H54 (cell line): ENCODE data around the gene ODF2L.
"Not testable (repeated sequence)": the region's sequence is repeated elsewhere in the genome, so short reads cannot be mapped to it uniquely, and the experiment has no call there.

ENCODE experiments used
- DNase-seq: peaks from one replicate; pipeline ENCODE4 v3.0.0; 2011; ENCODE audit warnings: low spot score, mixed read lengths; ENCODE audit not compliant: insufficient read length
- FAIRE-seq: peaks from 3 replicates; lab custom pipeline; 2011; peaks lifted over from hg19 to GRCh38; lab: Jason Lieb, UNC
- POLR2A ChIP-seq: IDR thresholded peaks from 2 replicates; pipeline ENCODE4 v1.6.1; 2011; ENCODE audit warnings: low read depth, mild to moderate bottlenecking, low read length

ODF2L gene

DNA sequence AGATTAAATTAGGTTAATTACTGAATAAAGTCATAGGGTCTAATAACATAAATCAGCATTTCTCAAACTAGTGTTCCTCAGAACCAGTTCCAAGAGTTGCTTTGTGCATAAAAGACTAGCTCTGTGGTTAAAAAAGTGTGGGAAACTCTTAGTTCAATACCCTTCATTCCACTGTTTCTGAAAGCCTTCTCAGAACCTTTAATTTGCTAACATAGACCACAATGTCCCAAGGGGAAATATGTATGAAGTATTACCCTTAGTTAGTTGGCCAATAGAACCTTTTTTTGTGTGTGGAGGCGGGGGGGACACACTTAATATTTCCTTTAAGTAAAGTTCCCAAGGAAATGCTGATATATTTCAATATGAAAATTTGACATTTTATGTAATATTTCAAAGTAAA lies 20.4 kb downstream of the ODF2L start:
- TF ChIP-seq POLR2A = no peak
- DNase-seq = no peak
- FAIRE-seq = no peak

DNA sequence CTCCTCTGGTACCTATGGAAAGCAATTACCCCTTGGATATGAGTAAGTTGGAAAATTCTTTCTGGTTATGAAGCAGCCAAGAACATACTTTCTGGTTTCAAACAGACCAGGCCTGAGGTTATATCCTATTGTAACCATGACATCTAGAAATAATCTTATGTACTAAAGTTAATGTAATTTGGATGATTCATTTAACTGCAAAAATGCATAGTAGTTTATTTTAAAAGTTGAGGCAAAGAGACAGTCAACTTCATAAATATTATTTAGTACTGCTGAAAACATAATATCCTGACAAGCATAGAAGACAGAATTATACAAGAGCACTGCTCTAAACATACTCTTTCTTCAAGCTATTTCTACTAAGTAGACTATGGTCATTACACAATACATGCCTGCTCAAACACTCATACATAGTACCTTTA lies 25.5 kb downstream of the ODF2L start:
- no peak for TF ChIP-seq POLR2A
- FAIRE-seq = no peak
- no peak for DNase-seq

DNA sequence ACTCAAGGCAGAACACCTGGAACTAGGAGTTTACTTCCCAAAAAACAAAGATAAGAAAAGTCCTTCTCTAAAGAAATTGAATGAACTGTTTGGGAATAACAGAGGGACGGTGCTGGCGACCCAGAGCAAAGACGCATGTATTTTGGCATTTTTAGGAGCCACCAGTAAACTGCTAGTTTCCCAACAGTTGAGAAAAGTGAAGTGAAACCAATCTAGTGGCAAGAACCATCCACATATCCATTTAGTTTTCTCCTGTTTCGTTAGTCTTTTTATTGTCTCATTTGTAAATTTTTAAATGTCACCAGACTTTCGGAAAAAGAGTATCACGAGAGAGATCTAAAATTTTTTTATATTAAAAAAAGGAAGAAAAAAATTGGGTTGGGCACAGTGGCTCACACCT lies 30.2 kb downstream of the ODF2L start:
- DNase-seq (no peak), FAIRE-seq (no peak)
- no peak for TF ChIP-seq POLR2A

DNA sequence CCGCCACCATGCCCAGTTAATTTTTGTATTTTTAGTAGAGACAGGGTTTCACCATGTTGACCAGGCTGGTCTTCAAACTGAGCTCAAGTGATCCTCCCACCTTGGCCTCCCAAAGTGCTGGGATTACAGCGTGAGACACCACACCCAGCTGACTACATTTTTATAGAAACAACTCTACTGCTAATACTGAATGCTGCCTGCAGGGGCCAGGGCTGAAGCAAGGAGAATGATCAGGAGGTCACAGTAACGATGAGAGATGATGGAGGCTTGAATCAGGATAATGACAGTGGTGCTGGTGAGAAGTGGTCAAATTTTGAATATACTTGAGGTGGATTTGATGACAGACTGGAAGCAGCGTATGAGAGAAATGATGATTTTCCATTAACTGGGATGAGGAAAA lies 33.3 kb downstream of the ODF2L start:
- DNase-seq = no peak
- FAIRE-seq = no peak
- no peak for TF ChIP-seq POLR2A

DNA sequence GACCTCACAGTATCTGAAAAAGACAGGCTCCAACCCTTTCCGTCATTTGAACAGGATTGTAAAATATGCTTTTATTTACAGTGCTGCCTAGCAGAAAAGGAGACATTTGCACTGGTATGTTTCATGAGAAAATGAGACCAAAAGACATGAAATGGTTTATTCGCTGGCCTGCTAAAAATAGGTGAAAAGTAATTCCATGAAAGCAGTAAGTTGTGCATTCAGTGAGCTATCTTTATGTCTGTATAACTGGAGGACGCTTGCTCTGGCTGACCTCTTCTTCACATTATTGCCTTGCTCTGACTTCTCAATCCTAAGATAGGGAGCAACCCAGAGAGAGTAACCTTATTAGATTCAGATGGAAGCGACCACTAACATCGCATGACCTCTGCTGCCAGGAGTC lies 38.3 kb downstream of the ODF2L start:
- no peak for TF ChIP-seq POLR2A
- FAIRE-seq (no peak), DNase-seq (no peak)

DNA sequence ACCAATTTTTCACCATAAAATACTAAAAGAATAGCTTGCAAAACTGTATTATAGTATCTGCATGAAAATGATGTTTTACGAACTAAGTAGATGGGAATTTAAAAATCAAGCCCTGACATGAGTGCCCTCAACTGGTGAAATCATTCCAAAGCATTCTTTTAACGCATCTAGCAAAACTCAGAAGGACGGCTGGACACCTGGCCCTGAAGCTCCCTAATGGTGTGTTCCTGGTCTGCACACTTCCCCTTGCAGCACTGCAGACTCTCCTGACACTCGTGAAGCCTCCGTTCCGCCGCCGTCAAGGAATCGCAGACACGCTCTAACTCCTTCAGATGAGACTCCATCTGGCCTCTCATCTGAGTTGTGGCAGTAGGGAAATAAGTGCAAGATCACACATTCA lies 39.9 kb downstream of the ODF2L start:
- no peak for DNase-seq
- no peak for TF ChIP-seq POLR2A
- no peak for FAIRE-seq

DNA sequence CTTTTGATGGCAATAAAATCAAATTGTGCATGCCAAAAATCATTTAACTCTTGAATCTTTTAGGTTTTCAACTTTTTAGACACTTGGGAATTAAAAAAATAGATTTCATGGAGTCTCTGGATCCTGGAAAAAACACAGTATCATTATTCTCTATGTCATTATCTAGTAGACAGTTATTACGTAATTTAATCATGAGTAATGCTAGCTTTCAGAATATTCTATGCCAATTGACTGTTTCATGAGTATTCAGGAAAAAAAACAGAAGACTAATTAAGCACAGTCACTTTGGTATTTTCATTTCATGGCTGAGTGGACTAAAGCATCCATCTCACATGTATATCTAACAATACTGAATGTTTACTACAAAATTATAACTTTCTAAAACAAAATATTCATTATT lies 44.0 kb downstream of the ODF2L start:
- DNase-seq (no peak), FAIRE-seq (no peak)
- TF ChIP-seq POLR2A = no peak

DNA sequence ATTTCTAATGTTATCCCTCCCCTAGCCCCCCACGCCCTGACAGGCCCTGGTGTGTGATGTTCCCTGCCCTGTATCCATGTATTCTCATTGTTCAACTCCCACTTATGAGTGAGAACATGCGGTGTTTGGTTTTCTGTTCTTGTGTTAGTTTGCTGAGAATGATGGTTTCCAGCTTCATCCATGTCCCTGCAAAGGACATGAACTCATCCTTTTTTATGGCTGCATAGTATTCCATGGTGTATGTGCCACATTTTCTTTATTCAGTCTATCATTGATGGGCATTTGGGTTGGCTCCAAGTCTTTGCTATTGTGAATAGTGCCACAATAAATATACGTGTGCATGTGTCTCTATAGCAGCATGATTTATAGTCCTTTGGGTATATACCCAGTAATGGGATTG lies 45.9 kb downstream of the ODF2L start:
- not testable (repeated sequence) for FAIRE-seq, DNase-seq

DNA sequence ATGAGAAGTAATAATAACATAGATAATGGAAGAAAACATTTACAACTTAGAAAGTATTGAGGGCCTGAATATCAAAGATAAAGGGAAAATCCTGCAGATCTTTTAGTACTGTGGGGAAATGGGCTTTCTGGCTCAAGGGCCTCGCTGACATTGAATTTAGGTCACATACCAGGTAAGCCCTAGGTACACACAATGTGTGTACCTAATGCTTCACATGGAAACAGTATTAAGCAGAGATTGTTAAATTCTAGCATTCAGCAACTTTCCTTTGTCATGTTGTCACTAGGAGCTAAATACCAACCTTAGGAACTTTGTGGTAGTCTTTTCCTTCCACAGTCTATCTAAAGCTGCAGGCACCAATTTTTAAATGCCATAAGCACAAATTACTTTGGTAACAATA lies 49.7 kb downstream of the ODF2L start:
- no peak for DNase-seq
- FAIRE-seq = no peak

DNA sequence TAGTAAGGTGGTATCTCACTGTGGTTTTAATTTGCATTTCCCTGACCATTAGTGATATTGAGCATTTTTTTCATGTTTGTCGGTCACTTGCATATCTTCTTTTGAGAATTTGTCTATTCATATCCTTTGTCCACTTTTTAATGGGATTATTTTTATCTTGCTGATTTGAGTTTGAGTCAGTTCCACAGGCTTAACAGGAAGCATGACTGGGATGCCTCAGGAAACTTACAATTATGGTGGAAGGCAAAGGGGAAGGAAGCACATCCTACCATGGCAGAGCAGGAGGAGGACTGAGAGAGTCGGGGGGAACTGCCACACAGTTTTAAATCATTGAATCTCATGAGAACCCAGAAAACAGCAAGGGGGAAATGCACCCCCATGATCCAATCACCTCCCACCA lies 51.1 kb downstream of the ODF2L start:
- DNase-seq = no peak
- no peak for FAIRE-seq

More for the DNA sequence above, 49.7 kb downstream of the ODF2L start:
- no peak for TF ChIP-seq POLR2A

DNA sequence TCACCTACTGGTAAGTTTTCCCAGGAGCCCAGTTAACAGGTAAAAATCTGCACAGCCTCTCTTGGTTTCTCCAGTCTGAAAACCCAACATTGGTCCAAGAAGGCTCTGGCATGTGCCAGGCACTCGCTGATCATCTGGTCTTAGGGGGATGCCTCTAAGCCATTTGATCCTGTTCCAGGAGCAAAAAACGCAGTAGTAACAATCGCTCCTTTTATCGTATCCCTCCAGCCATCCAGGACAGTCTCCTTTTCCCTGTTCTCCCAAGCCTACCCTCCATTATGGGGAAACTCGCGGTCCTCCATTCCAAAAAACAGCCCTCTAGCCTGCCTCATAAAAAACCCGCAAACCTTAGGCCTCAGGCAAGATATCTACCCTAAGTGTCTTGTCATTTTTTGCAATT lies 56.2 kb downstream of the ODF2L start:
- FAIRE-seq (no peak), DNase-seq (no peak)
- TF ChIP-seq POLR2A = no peak

More for the DNA sequence above, 51.1 kb downstream of the ODF2L start:
- TF ChIP-seq POLR2A = no peak

DNA sequence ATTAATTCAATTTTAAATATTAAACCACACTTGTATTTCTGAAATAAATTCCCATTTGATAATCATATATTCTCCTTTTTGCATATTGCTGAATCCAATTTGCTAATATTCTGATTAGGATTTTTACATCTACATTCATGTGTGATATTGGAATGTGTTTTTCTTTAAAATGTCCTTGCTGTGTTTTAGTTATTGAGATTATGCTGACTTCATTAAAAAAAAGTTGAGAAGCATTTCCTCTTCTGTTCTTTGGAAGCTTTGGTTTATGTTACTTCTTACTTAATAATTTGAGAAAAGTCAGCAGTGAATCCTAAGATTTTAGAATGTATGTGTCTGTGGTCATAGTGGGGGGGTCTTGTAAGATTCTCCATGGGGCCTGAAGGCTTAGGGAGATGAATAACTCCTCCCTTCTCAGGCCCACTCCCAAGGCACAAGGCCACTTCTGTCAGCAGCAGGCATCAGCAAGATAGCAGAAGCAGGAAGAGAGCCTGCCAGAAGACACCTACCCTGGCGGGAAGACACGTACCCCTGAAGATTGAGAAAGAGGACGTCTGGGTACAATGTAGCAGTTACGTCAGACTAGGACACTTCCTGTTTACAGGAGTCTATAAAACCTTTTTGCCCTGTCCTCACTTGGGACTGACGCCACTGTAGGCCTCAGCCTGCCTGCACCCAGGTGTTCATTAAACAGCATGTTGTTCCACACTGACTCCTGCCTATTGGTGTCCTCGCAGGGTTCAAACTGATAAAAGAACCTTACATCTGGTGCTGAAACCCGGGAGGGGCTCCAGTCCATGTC lies 56.9 kb downstream of the ODF2L start:
- no peak for TF ChIP-seq POLR2A
- no peak for DNase-seq
- no peak for FAIRE-seq

DNA sequence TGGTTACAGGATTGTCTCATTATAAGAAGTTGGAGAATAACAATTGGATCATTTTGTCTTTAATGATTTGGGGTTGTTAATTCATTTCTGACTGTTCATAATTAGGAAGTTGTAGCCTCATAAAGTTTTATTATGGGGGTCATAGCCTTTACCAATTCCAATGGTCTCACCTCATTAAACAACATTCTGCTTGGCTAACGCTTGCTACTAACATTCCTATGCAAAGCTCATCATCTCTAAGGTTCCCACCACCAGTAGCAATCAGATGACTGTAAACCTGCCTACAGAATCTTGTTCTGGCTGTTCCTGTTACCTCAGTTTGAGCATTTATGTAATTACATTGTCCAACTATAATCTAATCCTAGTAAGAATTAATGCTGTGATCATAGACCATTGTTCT lies 60.2 kb downstream of the ODF2L start:
- no peak for TF ChIP-seq POLR2A
- FAIRE-seq = no peak
- DNase-seq = no peak

DNA sequence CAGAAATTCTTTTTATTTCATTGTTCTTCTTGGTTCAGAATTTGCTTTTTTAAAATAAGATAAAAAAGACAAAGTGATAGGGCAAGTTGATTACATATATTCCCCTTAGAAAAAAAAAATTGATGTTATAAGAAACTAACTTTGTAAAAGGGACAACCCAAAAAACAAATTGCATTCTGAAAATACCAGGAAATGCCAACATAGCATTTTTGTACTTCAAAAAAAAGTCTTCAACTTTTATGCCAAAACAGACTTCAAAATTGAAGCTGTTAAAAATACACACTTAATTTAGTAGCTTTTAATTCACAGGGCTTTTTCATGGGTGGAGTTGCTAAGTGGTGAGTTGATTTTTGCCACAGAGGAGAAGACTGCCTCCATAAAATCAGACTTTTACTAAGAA lies 70.9 kb downstream of the ODF2L start:
- DNase-seq (no peak), FAIRE-seq (no peak)
- TF ChIP-seq POLR2A = no peak

DNA sequence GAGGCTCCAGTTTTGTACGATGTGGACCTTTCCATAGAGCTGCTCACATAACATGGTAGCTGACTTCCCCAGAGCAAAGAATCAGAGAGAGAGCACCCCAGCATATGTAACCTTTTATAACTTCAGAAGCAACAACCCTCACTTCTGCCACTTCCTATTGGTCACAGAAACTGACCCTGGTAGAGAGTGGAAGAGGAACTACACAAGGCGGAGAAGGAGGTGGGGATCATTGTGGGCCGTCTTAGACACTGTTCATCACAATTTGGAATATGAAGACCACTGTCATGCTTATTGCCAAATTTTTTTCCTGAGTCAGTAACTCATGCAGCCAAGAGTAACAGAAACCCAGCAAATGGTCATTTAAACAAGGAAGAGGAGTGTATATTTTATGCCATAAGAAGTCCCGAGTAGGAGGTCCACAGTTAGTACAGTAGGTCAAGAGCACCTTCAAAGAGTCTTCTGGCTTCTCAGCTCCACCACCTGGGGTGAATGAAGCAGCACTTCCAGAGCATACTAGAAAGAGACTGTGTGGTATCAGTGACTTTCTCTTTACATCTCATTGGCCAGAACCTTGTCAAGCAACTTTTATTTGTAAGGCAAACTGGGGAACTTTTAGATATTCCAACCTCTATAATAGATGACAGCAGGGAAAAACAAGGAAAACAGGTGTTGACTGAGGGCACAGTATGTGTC lies 71.8 kb downstream of the ODF2L start:
- no peak for FAIRE-seq
- DNase-seq = no peak
- no peak for TF ChIP-seq POLR2A
